ENCODE results near the gene CAMTA1. TPM values are rescaled to one million over a fixed set of nuclear protein-coding genes. Genes with fewer than 3 reads are reported as not detected.

Gene CAMTA1
- polyA plus RNA-seq, 1 donor (not counting 4 experiments of a cell fraction or from before 2014, with no cell fraction given) = 51.4 TPM

- TF ChIP-seq CTCF (optimal IDR thresholded peaks at IDR 0.05 in 1 of 3, IDR thresholded peaks at IDR 0.05 in 1 of 3, conservative IDR thresholded peaks at IDR 0.05 in 1 of 3; ENCODE audit: extremely low read depth in 1 of 3, insufficient read depth in 2 of 3, low read length in 3 of 3) = no peak
- no peak for TF ChIP-seq EZH2 (IDR thresholded peaks at IDR 0.05; ENCODE audit: low read length)
- dilution Hi-C loops (cut with MboI; ENCODE audit: extremely low pct_ligation_motif_present, low sequenced_read_pairs) = no loop called here
- peaks cover 5% of the 10 kb centered on the region for H3K4me1 ChIP-seq (ENCODE audit: control insufficient read depth, extremely low read depth, insufficient read depth, low read length)
- H3K79me2 ChIP-seq (ENCODE audit: control insufficient read depth, insufficient read depth, low read length) = no peaks in the 10 kb centered on the region
- no peak for DNase-seq (ENCODE audit: low read depth, low spot score)
- H3K9me1 ChIP-seq (ENCODE audit: control insufficient read depth, extremely low read depth, insufficient read depth, low read length) = no peaks in the 10 kb centered on the region
- no peaks in the 10 kb centered on the region for H3K36me3 ChIP-seq (ENCODE audit: control insufficient read depth in 2 of 2, extremely low read depth in 1 of 2, insufficient read depth in 2 of 2, low read length in 2 of 2)
- no peak overlapping the region for H3K9ac ChIP-seq (ENCODE audit: control insufficient read depth, extremely low read depth, insufficient read depth, low read length)
- no peak for FAIRE-seq
- H4K20me1 ChIP-seq (ENCODE audit: control insufficient read depth, extremely low read depth, insufficient read depth, low read length) = no peaks in the 10 kb centered on the region
- H3K27ac ChIP-seq (ENCODE audit: control insufficient read depth, insufficient read depth, low read length) = no peak overlapping the region
- no peak overlapping the region for H3K4me2 ChIP-seq (ENCODE audit: control insufficient read depth, extremely low read depth, insufficient read depth, low read depth, low read length)
- H2AFZ ChIP-seq (ENCODE audit: control insufficient read depth, low read length) = peak overlapping the region; percentile 75
- no peaks in the 10 kb centered on the region for H3K9me3 ChIP-seq (ENCODE audit: control insufficient read depth, low read depth, low read length)
- H3K27me3 ChIP-seq (ENCODE audit: control insufficient read depth, extremely low read depth, insufficient read depth, low read length) = no peaks in the 10 kb centered on the region
- no peak overlapping the region for H3K4me3 ChIP-seq (ENCODE audit: control insufficient read depth in 2 of 3, extremely low read depth in 1 of 3, insufficient read depth in 2 of 3, low read depth in 1 of 3, low read length in 3 of 3)
Measured at GRCh38 chr1:7726623-7727022, 941.4 kb downstream of the CAMTA1 start.

- TF ChIP-seq CTCF (optimal IDR thresholded peaks at IDR 0.05 in 1 of 3, IDR thresholded peaks at IDR 0.05 in 1 of 3, conservative IDR thresholded peaks at IDR 0.05 in 1 of 3; ENCODE audit: extremely low read depth in 1 of 3, insufficient read depth in 2 of 3, low read length in 3 of 3) = no peak
- TF ChIP-seq EZH2 (IDR thresholded peaks at IDR 0.05; ENCODE audit: low read length) = no peak
- no peak for DNase-seq (ENCODE audit: low read depth, low spot score)
- no peak for FAIRE-seq
- no peaks in the 10 kb centered on the region for H3K9me3 ChIP-seq (ENCODE audit: control insufficient read depth, low read depth, low read length)
- no peaks in the 10 kb centered on the region for H4K20me1 ChIP-seq (ENCODE audit: control insufficient read depth, extremely low read depth, insufficient read depth, low read length)
- no peaks in the 10 kb centered on the region for H3K27me3 ChIP-seq (ENCODE audit: control insufficient read depth, extremely low read depth, insufficient read depth, low read length)
- no peaks in the 10 kb centered on the region for H3K36me3 ChIP-seq (ENCODE audit: control insufficient read depth in 2 of 2, extremely low read depth in 1 of 2, insufficient read depth in 2 of 2, low read length in 2 of 2)
- H3K4me2 ChIP-seq (ENCODE audit: control insufficient read depth, extremely low read depth, insufficient read depth, low read depth, low read length) = no peak overlapping the region
- H3K9ac ChIP-seq (ENCODE audit: control insufficient read depth, extremely low read depth, insufficient read depth, low read length) = no peak overlapping the region
- no peak overlapping the region for H3K4me3 ChIP-seq (ENCODE audit: control insufficient read depth in 2 of 3, extremely low read depth in 1 of 3, insufficient read depth in 2 of 3, low read depth in 1 of 3, low read length in 3 of 3)
- no peaks in the 10 kb centered on the region for H3K9me1 ChIP-seq (ENCODE audit: control insufficient read depth, extremely low read depth, insufficient read depth, low read length)
- H2AFZ ChIP-seq (ENCODE audit: control insufficient read depth, low read length) = no peak overlapping the region
- dilution Hi-C loops (cut with MboI; ENCODE audit: extremely low pct_ligation_motif_present, low sequenced_read_pairs) = no loop called here
- H3K27ac ChIP-seq (ENCODE audit: control insufficient read depth, insufficient read depth, low read length) = no peak overlapping the region
- peaks cover 5% of the 10 kb centered on the region for H3K4me1 ChIP-seq (ENCODE audit: control insufficient read depth, extremely low read depth, insufficient read depth, low read length)
- H3K79me2 ChIP-seq (ENCODE audit: control insufficient read depth, insufficient read depth, low read length) = no peaks in the 10 kb centered on the region
Measured at GRCh38 chr1:7727809-7728471, 942.7 kb downstream of the CAMTA1 start.

Data from keratinocyte (primary cell).